HEK293 (cell line): ENCODE results near the gene BAD.
A peak's percentile ranks its signal among the peaks of the same experiment; 100 is the strongest.

ENCODE experiments used
- CTCF ChIA-PET: fragments of 350-600 bp; formaldehyde crosslinking; extraction: SDS; loops from one replicate; lab custom pipeline; 2021; ENCODE audit warnings: antibody characterized with exemption; lab: Yijun Ruan, JAX
- POLR2A ChIA-PET: fragments of 300-600 bp; formaldehyde crosslinking; extraction: SDS; loops from one replicate; lab custom pipeline; 2020; ENCODE audit warnings: antibody characterized with exemption, inconsistent platforms; lab: Yijun Ruan, JAX
- H3K27ac ChIP-seq: fragments of 200-500 bp; sonication (Bioruptor generic); 2 replicates; pipeline ENCODE4 v1.5.1; 2014; ENCODE audit warnings: low read depth, low read length, control low read depth, inconsistent platforms; ENCODE audit errors: extremely low read depth
- H3K36me3 ChIP-seq, 2 experiments: fragments of 200-500 bp in 1 of 2; sonication (Bioruptor generic) in 1 of 2; 1 replicate in 1 of 2; 2 replicates in 1 of 2; pipeline ENCODE4 v1.5.1; 2014 to 2017; ENCODE audit warnings: inconsistent platforms in 2 of 2, low read length in 2 of 2; ENCODE audit not compliant: control insufficient read depth in 2 of 2, insufficient read depth in 1 of 2
- H3K4me1 ChIP-seq: fragments of 200-500 bp; sonication (Bioruptor generic); 2 replicates; pipeline ENCODE4 v1.5.1; 2014; ENCODE audit warnings: mild to moderate bottlenecking, low read length, inconsistent platforms; ENCODE audit not compliant: control insufficient read depth, insufficient read depth
- H3K4me3 ChIP-seq: 2 replicates; pipeline ENCODE4 v1.5.1; 2011; ENCODE audit warnings: low read depth, mild to moderate bottlenecking, control low read depth, low read length, moderate library complexity
- H3K9me3 ChIP-seq: fragments of 200-500 bp; sonication (Bioruptor generic); 2 replicates; pipeline ENCODE4 v1.5.1; 2014; ENCODE audit warnings: low read depth, low read length, inconsistent platforms; ENCODE audit not compliant: control insufficient read depth, insufficient read depth
- BCL11A ChIP-seq: fragments of 450-650 bp; formaldehyde crosslinking; IDR thresholded peaks from 2 replicates; pipeline ENCODE4 v1.5.1; 2016; ENCODE audit warnings: low read depth, missing biosample characterization, missing genetic modification characterization
- IKZF3 ChIP-seq: fragments of 450-650 bp; IDR thresholded peaks from 2 replicates; pipeline ENCODE4 v1.5.0; 2018; ENCODE audit warnings: missing biosample characterization, mild to moderate bottlenecking, missing genetic modification characterization, moderate library complexity
- KLF1 ChIP-seq: fragments of 450-650 bp; formaldehyde crosslinking; IDR thresholded peaks from 2 replicates; pipeline ENCODE4 v1.5.1; 2016; ENCODE audit warnings: missing biosample characterization, missing genetic modification characterization
- KLF16 ChIP-seq: fragments of 450-650 bp; formaldehyde crosslinking; IDR thresholded peaks from 2 replicates; pipeline ENCODE4 v1.5.1; 2017; ENCODE audit warnings: missing biosample characterization, missing genetic modification characterization
- KLF8 ChIP-seq: fragments of 450-650 bp; formaldehyde crosslinking; IDR thresholded peaks from 2 replicates; pipeline ENCODE4 v1.5.1; 2016; ENCODE audit warnings: missing biosample characterization, missing genetic modification characterization
- SP2 ChIP-seq: fragments of 450-650 bp; formaldehyde crosslinking; IDR thresholded peaks from 2 replicates; pipeline ENCODE4 v1.5.1; 2016; ENCODE audit warnings: missing biosample characterization, missing genetic modification characterization
- SP3 ChIP-seq: fragments of 450-650 bp; formaldehyde crosslinking; IDR thresholded peaks from 2 replicates; pipeline ENCODE4 v1.5.1; 2016; ENCODE audit warnings: missing biosample characterization, missing genetic modification characterization
- ZBTB17 ChIP-seq: fragments of 450-650 bp; formaldehyde crosslinking; IDR thresholded peaks from 2 replicates; pipeline ENCODE4 v1.5.1; 2016; ENCODE audit warnings: missing biosample characterization, missing genetic modification characterization
- ZBTB48 ChIP-seq: fragments of 450-650 bp; formaldehyde crosslinking; IDR thresholded peaks from 2 replicates; pipeline ENCODE4 v1.5.1; 2016; ENCODE audit warnings: missing biosample characterization, missing genetic modification characterization
- ZFHX2 ChIP-seq: fragments of 450-650 bp; formaldehyde crosslinking; conservative IDR thresholded peaks from 2 replicates; pipeline ENCODE4 v1.5.1; 2016; ENCODE audit warnings: missing biosample characterization, missing genetic modification characterization
- ZNF10 ChIP-seq: fragments of 450-650 bp; formaldehyde crosslinking; IDR thresholded peaks from 2 replicates; pipeline ENCODE4 v1.5.1; 2017; ENCODE audit warnings: missing biosample characterization, missing genetic modification characterization
- ZNF112 ChIP-seq: fragments of 450-650 bp; formaldehyde crosslinking; IDR thresholded peaks from 2 replicates; pipeline ENCODE4 v1.5.0; 2017; ENCODE audit warnings: missing biosample characterization, missing genetic modification characterization
- ZNF16 ChIP-seq: fragments of 450-650 bp; formaldehyde crosslinking; IDR thresholded peaks from 2 replicates; pipeline ENCODE4 v1.5.1; 2016; ENCODE audit warnings: low read depth, missing biosample characterization, missing genetic modification characterization
- ZNF221 ChIP-seq: fragments of 450-650 bp; formaldehyde crosslinking; IDR thresholded peaks from 2 replicates; pipeline ENCODE4 v1.5.1; 2017; ENCODE audit warnings: missing biosample characterization, missing genetic modification characterization, borderline replicate concordance
- ZNF335 ChIP-seq: fragments of 450-650 bp; formaldehyde crosslinking; conservative IDR thresholded peaks from 2 replicates; pipeline ENCODE4 v1.5.1; 2016; ENCODE audit warnings: missing biosample characterization, missing genetic modification characterization
- ZNF341 ChIP-seq: fragments of 450-650 bp; formaldehyde crosslinking; IDR thresholded peaks from 2 replicates; pipeline ENCODE4; 2016; ENCODE audit warnings: low read depth, missing biosample characterization, missing genetic modification characterization
- ZNF747 ChIP-seq: fragments of 450-650 bp; formaldehyde crosslinking; IDR thresholded peaks from 2 replicates; pipeline ENCODE4 v1.5.1; 2016; ENCODE audit warnings: missing biosample characterization, missing genetic modification characterization
- ZSCAN30 ChIP-seq: fragments of 450-650 bp; IDR thresholded peaks from 2 replicates; pipeline ENCODE4 v1.5.1; 2018; ENCODE audit warnings: missing biosample characterization, mild to moderate bottlenecking, missing genetic modification characterization, moderate library complexity
- TF ChIP-seq, protein P1 (sequence below): fragments of 450-650 bp; formaldehyde crosslinking; IDR thresholded peaks from 2 replicates; pipeline ENCODE4 v1.5.1; 2016; ENCODE audit warnings: missing biosample characterization, missing genetic modification characterization
- TF ChIP-seq, protein P2 (sequence below): fragments of 450-650 bp; formaldehyde crosslinking; IDR thresholded peaks from 2 replicates; pipeline ENCODE4 v1.5.1; 2016; ENCODE audit warnings: missing biosample characterization, missing genetic modification characterization
- TF ChIP-seq, protein P3 (sequence below): fragments of 450-650 bp; formaldehyde crosslinking; IDR thresholded peaks from 2 replicates; pipeline ENCODE4 v1.5.1; 2017; ENCODE audit warnings: missing biosample characterization, missing genetic modification characterization
- TF ChIP-seq, protein P4 (sequence below): fragments of 450-650 bp; formaldehyde crosslinking; IDR thresholded peaks from 2 replicates; pipeline ENCODE4 v1.5.1; 2017; ENCODE audit warnings: missing biosample characterization, missing genetic modification characterization
- TF ChIP-seq, protein P5 (sequence below): fragments of 450-650 bp; formaldehyde crosslinking; IDR thresholded peaks from 2 replicates; pipeline ENCODE4 v1.5.1; 2016; ENCODE audit warnings: missing biosample characterization, missing genetic modification characterization
- TF ChIP-seq, protein P6 (sequence below): fragments of 450-650 bp; formaldehyde crosslinking; IDR thresholded peaks from 2 replicates; pipeline ENCODE4 v1.5.1; 2017; ENCODE audit warnings: missing biosample characterization, mild to moderate bottlenecking, missing genetic modification characterization, moderate library complexity

Gene BAD

DNA sequence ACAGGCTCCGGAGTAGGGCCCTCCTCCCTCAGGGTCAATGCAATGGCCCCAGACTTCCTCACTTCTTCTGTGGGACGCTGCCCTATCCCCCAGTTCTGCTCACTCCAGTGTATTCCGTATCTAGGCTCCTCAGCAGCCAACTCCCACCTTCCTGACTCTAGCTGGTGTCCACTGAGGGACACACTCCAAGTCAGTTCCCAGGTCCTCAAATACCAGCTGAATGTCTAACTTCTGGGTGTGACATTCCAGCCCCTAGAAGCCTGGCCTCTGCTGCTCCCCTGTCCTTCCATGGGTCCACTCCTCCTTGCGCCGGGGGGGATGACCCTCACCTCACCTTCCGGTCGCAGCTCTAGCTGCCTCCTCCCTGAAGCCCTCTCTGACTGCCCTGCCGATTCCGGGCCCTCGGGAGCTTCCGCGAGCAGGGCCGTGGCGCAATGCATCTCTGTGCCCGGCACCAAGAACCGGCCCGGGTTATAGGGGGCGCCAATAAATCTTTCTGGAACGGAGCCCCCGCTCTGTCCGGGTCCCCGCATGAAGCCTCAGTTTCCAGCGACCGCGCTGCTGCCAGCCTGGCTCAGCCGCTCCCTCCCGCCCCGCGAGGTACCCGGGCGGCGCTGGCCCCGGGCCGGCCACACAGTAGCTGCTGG lies 15.4 kb downstream of the BAD start (continued):
- TF ChIP-seq, protein P1, sequence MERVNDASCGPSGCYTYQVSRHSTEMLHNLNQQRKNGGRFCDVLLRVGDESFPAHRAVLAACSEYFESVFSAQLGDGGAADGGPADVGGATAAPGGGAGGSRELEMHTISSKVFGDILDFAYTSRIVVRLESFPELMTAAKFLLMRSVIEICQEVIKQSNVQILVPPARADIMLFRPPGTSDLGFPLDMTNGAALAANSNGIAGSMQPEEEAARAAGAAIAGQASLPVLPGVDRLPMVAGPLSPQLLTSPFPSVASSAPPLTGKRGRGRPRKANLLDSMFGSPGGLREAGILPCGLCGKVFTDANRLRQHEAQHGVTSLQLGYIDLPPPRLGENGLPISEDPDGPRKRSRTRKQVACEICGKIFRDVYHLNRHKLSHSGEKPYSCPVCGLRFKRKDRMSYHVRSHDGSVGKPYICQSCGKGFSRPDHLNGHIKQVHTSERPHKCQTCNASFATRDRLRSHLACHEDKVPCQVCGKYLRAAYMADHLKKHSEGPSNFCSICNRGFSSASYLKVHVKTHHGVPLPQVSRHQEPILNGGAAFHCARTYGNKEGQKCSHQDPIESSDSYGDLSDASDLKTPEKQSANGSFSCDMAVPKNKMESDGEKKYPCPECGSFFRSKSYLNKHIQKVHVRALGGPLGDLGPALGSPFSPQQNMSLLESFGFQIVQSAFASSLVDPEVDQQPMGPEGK (tag by site-specific recombination), result 0 out of 2 replicates have a peak, but pooled peaks have one; percentile 12
- TF ChIP-seq ZBTB17 (tag by site-specific recombination) (0 out of 2 replicates have a peak, but pooled peaks have one; percentile 45), KLF8 (tag by site-specific recombination) (peak; percentile 20; the same call in 1 of the 2 replicates), ZNF16 (tag by site-specific recombination) (0 out of 2 replicates have a peak, but pooled peaks have one; percentile 13), ZBTB48 (tag by site-specific recombination) (0 out of 2 replicates have a peak, but pooled peaks have one; percentile 8), BCL11A (tag by site-specific recombination) (peak; percentile 37; the same call in 1 of the 2 replicates), ZNF747 (no peak), SP3 (tag by site-specific recombination) (peak; percentile 53; the same call in 1 of the 2 replicates), KLF16 (tag by site-specific recombination) (0 out of 2 replicates have a peak, but pooled peaks have one; percentile 9), ZNF112 (tag by site-specific recombination) (no peak), ZNF221 (no peak), ZNF341 (tag by site-specific recombination) (0 out of 2 replicates have a peak, but pooled peaks have one; percentile 49)
- TF ChIP-seq, protein P2, sequence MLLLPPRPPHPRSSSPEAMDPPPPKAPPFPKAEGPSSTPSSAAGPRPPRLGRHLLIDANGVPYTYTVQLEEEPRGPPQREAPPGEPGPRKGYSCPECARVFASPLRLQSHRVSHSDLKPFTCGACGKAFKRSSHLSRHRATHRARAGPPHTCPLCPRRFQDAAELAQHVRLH (tag by site-specific recombination), result peak; percentile 98
- TF ChIP-seq, protein P3, sequence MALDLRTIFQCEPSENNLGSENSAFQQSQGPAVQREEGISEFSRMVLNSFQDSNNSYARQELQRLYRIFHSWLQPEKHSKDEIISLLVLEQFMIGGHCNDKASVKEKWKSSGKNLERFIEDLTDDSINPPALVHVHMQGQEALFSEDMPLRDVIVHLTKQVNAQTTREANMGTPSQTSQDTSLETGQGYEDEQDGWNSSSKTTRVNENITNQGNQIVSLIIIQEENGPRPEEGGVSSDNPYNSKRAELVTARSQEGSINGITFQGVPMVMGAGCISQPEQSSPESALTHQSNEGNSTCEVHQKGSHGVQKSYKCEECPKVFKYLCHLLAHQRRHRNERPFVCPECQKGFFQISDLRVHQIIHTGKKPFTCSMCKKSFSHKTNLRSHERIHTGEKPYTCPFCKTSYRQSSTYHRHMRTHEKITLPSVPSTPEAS, result no peak

DNA sequence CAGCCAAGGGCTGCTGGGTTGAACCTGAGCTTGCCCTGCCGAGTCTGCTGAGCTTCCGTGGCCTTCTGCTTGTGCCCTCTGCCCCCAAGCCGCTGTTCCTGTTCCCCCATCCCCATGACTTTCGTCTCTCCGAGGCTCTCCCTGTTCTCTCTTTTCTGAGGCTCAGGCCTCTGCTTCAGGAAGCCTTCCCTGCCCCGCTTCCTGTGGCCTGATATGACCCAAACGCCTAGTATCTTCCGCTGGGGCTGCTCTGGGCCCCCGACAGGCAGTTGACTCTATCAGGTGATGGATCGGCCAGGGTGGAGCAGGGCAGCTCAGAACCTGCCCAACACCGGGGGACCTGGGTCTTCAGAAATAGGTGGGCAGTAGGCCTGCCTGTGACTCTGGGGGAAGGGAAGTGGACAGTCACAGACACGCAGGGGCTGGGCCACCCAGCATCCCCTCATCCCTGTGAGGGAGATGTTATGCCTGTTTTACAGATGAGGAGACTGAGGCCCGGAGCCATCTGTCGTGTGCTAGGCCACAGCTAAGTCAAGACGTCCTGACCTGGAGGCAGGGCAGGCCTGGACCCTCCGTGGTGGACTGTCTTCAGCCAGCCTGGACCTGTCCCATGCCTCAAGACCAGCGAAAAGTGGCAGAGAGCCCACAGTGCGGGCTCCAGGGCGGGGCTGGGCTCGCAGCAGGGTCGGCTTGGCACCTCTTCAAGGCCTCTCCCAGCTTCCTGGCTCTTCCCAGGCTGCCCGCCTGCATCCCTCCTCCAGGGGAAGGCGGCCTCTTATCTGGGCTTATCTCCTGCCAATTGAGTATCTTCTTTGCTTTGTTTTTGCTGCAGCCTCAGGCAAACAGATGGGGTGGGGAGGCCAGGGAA lies 16.2 kb downstream of the BAD start:
- Histone ChIP-seq H3K27ac (peak overlapping the region; percentile 83), H3K4me3 (no peak overlapping the region), H3K36me3 (peaks cover 0 to 39% of the 10 kb centered on the region in 2 experiments; a peak in 1 of 3 replicates), H3K4me1 (peaks cover 2% of the 10 kb centered on the region; the same call in 1 of the 2 replicates), H3K9me3 (no peaks in the 10 kb centered on the region)
- CTCF ChIA-PET, result interaction anchor here (0.7 to 6.8 kb wide), 6 partner anchors 16 to 382 kb away, joined by 3 to 81 read pairs (median 4); partner anchors contain the start of genes CATSPERZ, ESRRA and PLCB3
- POLR2A ChIA-PET, result interaction anchor here (0.6 to 7.0 kb wide), 11 partner anchors 10 to 87 kb away, joined by 3 to 96 read pairs (median 5); partner anchors contain the start of genes BAD, FERMT3, FKBP2 and GPR137
- TF ChIP-seq, protein P4, sequence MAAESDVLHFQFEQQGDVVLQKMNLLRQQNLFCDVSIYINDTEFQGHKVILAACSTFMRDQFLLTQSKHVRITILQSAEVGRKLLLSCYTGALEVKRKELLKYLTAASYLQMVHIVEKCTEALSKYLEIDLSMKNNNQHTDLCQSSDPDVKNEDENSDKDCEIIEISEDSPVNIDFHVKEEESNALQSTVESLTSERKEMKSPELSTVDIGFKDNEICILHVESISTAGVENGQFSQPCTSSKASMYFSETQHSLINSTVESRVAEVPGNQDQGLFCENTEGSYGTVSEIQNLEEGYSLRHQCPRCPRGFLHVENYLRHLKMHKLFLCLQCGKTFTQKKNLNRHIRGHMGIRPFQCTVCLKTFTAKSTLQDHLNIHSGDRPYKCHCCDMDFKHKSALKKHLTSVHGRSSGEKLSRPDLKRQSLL (tag by site-specific recombination), result no peak
- TF ChIP-seq ZFHX2 (tag by site-specific recombination) (no peak), ZSCAN30 (0 out of 2 replicates have a peak, but pooled peaks have one; percentile 24), ZNF341 (tag by site-specific recombination) (peak; percentile 89), KLF16 (tag by site-specific recombination) (peak; percentile 37; the same call in 1 of the 2 replicates), ZNF10 (tag by site-specific recombination) (peak; percentile 21; the same call in 1 of the 2 replicates), SP2 (tag by site-specific recombination) (peak; percentile 66), ZNF335 (tag by site-specific recombination) (0 out of 2 replicates have a peak, but pooled peaks have one; percentile 7), KLF1 (peak; percentile 76), IKZF3 (tag by site-specific recombination) (peak; percentile 53; the same call in 1 of the 2 replicates)
- TF ChIP-seq, protein P5, sequence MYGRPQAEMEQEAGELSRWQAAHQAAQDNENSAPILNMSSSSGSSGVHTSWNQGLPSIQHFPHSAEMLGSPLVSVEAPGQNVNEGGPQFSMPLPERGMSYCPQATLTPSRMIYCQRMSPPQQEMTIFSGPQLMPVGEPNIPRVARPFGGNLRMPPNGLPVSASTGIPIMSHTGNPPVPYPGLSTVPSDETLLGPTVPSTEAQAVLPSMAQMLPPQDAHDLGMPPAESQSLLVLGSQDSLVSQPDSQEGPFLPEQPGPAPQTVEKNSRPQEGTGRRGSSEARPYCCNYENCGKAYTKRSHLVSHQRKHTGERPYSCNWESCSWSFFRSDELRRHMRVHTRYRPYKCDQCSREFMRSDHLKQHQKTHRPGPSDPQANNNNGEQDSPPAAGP (tag by site-specific recombination), result 0 out of 2 replicates have a peak, but pooled peaks have one; percentile 18
- TF ChIP-seq, protein P6, sequence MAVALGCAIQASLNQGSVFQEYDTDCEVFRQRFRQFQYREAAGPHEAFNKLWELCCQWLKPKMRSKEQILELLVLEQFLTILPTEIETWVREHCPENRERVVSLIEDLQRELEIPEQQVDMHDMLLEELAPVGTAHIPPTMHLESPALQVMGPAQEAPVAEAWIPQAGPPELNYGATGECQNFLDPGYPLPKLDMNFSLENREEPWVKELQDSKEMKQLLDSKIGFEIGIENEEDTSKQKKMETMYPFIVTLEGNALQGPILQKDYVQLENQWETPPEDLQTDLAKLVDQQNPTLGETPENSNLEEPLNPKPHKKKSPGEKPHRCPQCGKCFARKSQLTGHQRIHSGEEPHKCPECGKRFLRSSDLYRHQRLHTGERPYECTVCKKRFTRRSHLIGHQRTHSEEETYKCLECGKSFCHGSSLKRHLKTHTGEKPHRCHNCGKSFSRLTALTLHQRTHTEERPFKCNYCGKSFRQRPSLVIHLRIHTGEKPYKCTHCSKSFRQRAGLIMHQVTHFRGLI, result 0 out of 2 replicates have a peak, but pooled peaks have one; percentile 40
